Uterus (tissue), 4 donors: ENCODE data around the gene MSX1. TPM values are rescaled to one million over a fixed set of nuclear protein-coding genes. Genes with fewer than 3 reads are reported as not detected.

ENCODE experiments used
- DNase-seq, 2 donors: peaks; one replicate each; pipeline ENCODE4 v3.0.0-alpha.2; 2019 to 2020
- H3K27ac ChIP-seq, 2 donors: fragments of 200-600 bp; sonication (generic); 1 replicate in 1 of 2; 2 replicates in 1 of 2; pipeline ENCODE4 v1.5.1; 2016 to 2018
- H3K27me3 ChIP-seq, 2 donors: fragments of 200-600 bp; sonication (generic); one replicate each; pipeline ENCODE4 v1.5.1; 2018 to 2019; ENCODE audit warnings: control low read depth in 1 of 2
- H3K36me3 ChIP-seq, 2 donors: fragments of 200-600 bp; sonication (generic); one replicate each; pipeline ENCODE4 v1.5.1; 2019; ENCODE audit warnings: control low read depth in 1 of 2
- H3K4me1 ChIP-seq, 2 donors: fragments of 200-600 bp; sonication (generic); one replicate each; pipeline ENCODE4 v1.5.1; 2018 to 2019; ENCODE audit warnings: control low read depth in 1 of 2
- H3K4me3 ChIP-seq, 2 donors: fragments of 200-600 bp; sonication (generic); 1 replicate in 1 of 2; 2 replicates in 1 of 2; pipeline ENCODE4 v1.5.1; 2018 to 2019; ENCODE audit warnings: mild to moderate bottlenecking in 1 of 2
- H3K9me3 ChIP-seq, 2 donors: fragments of 200-600 bp; sonication (generic); one replicate each; pipeline ENCODE4 v1.5.1; 2019; ENCODE audit warnings: control low read depth in 1 of 2
- POLR2A ChIP-seq, 2 donors: fragments of 450-650 bp; IDR thresholded peaks; one replicate each; pipeline ENCODE4 v1.6.1; 2016; ENCODE audit warnings: antibody characterized with exemption in 2 of 2, mild to moderate bottlenecking in 1 of 2, moderate library complexity in 1 of 2
- intact Hi-C: fragments of 100-400 bp; cut with DNase I; formaldehyde crosslinking; loops from one replicate; pipeline ENCODE4 v1.15.1; 2023; ENCODE audit warnings: low total_unique reads
- total RNA-seq, 4 donors: library from RNA; depleted of rRNA in 3 of 4; stranded (reverse); fragments of >200 nt in 3 of 4; gene quantifications; one replicate each; pipeline versions ENCODE4 v1.1.0 to v1.2.4, GENCODE V29; 2014 to 2023
- TF ChIP-seq, protein P1 (sequence below), 4 experiments: fragments of 200-600 bp in 2 of 4; fragments of 450-650 bp in 2 of 4; sonication (generic) in 2 of 4; IDR thresholded peaks; one replicate each; pipeline ENCODE4 v1.5.1; 2016 to 2019; ENCODE audit warnings: antibody characterized with exemption in 4 of 4, mild to moderate bottlenecking in 2 of 4, moderate library complexity in 1 of 4
- donor health status: DM: yes; HTN: yes; CAD: no.

The MSX1 gene
- total RNA-seq, 4 donors from 2014 or later, result 19.7 to 33.0 (median 23.8) TPM

DNA sequence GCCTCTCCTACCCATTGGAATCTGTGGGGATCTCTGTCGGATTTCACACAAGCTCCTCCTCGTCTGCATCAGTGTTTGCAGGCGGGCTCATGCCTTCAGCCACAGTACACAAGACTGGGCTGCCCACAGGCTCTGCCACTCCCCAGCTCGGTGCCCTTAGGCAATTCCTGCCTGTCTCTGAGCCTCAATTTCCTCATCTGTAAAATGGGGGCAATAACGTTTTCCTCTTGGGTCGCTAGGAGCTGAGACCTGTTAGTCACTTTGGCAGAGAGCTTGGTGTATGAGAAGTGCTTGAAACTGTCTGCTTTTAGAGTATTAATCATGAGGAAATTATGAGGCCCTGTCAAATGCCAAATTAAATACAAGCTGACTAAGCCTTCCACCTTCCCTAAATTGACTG lies 27.6 kb upstream of the MSX1 start:
- H3K27ac ChIP-seq, result no peak overlapping the region
- DNase-seq, result no peak
- intact Hi-C loops, result no loop called here
- no peaks in the 10 kb centered on the region for H3K4me1 ChIP-seq
- H3K36me3 ChIP-seq, result no peaks in the 10 kb centered on the region
- H3K9me3 ChIP-seq, result no peaks in the 10 kb centered on the region
- H3K4me3 ChIP-seq, result no peak overlapping the region
- TF ChIP-seq, protein P1, sequence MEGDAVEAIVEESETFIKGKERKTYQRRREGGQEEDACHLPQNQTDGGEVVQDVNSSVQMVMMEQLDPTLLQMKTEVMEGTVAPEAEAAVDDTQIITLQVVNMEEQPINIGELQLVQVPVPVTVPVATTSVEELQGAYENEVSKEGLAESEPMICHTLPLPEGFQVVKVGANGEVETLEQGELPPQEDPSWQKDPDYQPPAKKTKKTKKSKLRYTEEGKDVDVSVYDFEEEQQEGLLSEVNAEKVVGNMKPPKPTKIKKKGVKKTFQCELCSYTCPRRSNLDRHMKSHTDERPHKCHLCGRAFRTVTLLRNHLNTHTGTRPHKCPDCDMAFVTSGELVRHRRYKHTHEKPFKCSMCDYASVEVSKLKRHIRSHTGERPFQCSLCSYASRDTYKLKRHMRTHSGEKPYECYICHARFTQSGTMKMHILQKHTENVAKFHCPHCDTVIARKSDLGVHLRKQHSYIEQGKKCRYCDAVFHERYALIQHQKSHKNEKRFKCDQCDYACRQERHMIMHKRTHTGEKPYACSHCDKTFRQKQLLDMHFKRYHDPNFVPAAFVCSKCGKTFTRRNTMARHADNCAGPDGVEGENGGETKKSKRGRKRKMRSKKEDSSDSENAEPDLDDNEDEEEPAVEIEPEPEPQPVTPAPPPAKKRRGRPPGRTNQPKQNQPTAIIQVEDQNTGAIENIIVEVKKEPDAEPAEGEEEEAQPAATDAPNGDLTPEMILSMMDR (IDR thresholded peaks at IDR 0.05), result no peak
- TF ChIP-seq POLR2A (IDR thresholded peaks at IDR 0.05), result no peak
- no peaks in the 10 kb centered on the region for H3K27me3 ChIP-seq

DNA sequence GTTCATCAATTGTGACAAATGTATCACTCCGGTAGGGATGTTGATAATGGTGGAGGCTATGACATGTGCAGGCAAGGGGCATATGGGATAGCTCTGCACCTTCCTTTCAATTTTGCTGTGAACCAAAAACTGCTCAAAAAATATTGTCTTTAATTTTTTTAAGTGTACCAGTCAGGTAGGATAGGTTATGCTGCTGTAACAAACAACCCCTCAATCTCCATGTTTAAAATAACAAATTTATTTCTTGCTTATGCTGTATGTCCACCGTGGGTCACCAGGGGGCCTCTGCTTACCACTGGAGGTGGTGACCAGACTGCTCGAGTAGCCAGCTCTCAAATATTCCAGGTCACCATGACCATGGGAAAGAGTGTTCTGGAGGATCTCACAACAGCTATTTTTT lies 23.4 kb upstream of the MSX1 start:
- Histone ChIP-seq H3K9me3 (no peaks in the 10 kb centered on the region), H3K4me1 (no peaks in the 10 kb centered on the region), H3K4me3 (no peak overlapping the region), H3K27me3 (no peaks in the 10 kb centered on the region), H3K27ac (no peak overlapping the region), H3K36me3 (no peaks in the 10 kb centered on the region)
- intact Hi-C loops, result no loop called here
- no peak for DNase-seq
- no peak for TF ChIP-seq POLR2A (IDR thresholded peaks at IDR 0.05)
- TF ChIP-seq, protein P1 (IDR thresholded peaks at IDR 0.05), result no peak

DNA sequence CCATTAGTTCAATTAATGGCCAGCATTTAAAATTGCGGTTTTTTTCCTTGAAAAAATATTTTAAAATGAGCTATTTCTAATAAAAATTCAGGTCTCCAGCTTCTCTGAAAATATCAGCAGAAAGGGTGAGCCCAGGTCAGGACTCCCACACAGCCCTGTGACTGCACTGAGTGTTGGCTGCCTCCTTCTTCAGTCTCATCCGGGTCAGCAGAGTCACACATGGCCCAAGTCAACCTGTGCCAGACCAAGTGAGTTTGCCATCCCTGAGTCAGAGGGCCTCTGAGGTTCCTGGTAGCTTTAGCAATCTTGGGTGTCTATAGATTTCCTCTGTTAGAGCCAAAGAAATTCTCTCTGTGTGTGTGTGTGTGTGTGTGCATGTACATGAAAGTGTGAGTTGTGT lies 22.1 kb upstream of the MSX1 start:
- TF ChIP-seq, protein P1 (IDR thresholded peaks at IDR 0.05), result no peak
- no peak for TF ChIP-seq POLR2A (IDR thresholded peaks at IDR 0.05)
- intact Hi-C loops, result no loop called here
- Histone ChIP-seq H3K4me3 (no peak overlapping the region), H3K27me3 (no peaks in the 10 kb centered on the region), H3K9me3 (no peaks in the 10 kb centered on the region), H3K36me3 (no peaks in the 10 kb centered on the region), H3K27ac (no peak overlapping the region), H3K4me1 (no peaks in the 10 kb centered on the region)
- DNase-seq, result no peak

DNA sequence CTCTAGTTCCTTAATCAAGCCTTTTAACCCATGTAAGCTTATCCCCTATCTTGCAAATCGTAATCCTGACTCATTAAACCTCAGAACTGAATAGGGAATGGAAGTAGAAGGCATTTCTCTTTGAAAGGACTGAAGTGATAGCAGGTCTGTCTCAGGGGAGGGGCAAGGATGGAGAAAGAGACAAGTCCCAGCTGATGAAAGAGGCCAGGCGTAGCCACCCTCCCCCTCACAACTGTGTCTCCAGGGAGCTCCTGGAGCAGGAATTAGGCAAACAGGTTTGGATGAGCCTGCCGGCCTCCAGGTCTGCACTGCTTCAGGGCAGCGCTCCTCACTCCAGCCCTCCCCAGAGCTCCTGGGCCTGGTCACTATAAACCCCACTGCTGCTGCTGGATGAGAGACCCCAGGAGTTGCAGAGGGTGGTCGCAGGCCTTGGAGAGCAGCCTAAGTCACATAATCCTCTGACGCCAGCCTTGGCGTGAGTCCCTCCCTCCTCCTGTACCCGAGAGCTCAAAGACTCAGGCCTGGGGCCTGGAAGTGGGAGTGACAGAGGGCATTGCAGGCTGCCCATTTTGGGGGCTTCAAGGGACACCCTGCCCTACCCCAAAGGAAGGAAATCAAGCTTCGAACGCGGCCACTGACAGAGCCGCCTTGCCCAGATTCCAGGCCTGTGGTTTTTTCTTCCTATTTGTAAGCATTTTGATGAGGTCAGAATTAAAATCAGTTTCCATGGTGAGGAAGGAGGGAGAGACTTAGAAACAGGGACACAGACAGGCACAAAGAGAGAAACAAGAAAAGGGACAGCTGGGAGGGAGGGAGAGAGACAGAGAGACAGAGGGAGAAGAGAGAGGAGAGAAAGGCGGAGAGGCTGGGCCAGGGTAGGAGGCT lies 21.2 kb upstream of the MSX1 start:
- DNase-seq, result no peak
- Histone ChIP-seq H3K4me3 (no peak overlapping the region), H3K4me1 (no peaks in the 10 kb centered on the region), H3K9me3 (no peaks in the 10 kb centered on the region), H3K27me3 (no peaks in the 10 kb centered on the region), H3K27ac (peak overlapping the region in 1 of 2 donors; percentile 47), H3K36me3 (no peaks in the 10 kb centered on the region)
- TF ChIP-seq POLR2A (IDR thresholded peaks at IDR 0.05), result no peak
- TF ChIP-seq, protein P1 (IDR thresholded peaks at IDR 0.05), result no peak
- intact Hi-C loops, result no loop called here

DNA sequence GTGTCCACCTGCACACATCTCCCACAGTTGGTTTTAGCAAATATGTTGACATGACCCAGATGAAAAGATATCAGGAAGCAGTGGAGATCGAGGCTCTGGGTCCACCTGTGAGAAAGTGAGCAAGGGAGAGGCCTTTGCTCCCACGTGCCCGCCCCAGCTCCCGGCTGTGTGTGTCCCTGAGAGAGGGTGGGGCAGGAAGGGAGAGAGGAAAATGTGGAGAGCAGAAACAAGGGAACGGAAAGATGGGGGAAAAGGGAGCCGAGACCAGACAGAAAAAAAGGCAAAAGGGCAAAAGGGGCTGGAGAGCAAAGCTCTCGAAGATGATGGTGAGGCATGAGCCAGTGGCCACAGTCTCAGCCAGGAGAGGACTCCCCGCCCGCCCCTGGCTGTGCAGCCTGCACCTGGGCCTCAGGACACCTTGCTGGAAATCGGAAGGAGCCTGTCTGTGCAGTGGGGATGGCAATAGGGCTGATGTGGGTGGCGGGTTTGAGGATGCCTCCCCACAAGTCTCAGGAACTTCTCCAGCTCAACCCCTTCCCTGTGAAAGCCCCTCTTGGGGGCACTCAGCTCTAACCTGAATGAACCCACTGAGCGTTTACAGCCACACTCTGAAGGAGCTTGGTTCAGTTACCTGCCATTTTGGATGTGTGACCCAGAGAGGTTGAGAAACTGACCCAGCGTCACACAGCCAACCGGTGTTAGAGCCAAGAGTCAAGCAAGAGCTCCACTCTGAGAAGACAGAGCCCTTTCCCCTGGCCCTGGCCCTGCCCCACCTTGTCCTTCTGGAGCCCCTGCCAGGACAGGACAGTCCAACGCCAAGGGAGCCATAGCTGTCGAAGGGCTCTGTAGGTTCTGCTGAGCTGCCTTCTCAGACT lies 20.3 kb upstream of the MSX1 start:
- intact Hi-C loops, result no loop called here
- no peak for TF ChIP-seq POLR2A (IDR thresholded peaks at IDR 0.05)
- TF ChIP-seq, protein P1 (IDR thresholded peaks at IDR 0.05), result no peak
- Histone ChIP-seq H3K9me3 (no peaks in the 10 kb centered on the region), H3K36me3 (no peaks in the 10 kb centered on the region), H3K27ac (no peak overlapping the region), H3K27me3 (no peaks in the 10 kb centered on the region), H3K4me3 (no peak overlapping the region), H3K4me1 (no peaks in the 10 kb centered on the region)
- no peak for DNase-seq
